HG03066 (cell line): ENCODE data around the gene PFDN5.

ENCODE experiments used
- ATAC-seq: cut with Tn5 transposase; IDR thresholded peaks from one replicate; pipeline ENCODE4 v1.9.1; 2021; ENCODE audit warnings: low read depth; ENCODE audit not compliant: unreplicated experiment

Gene PFDN5

GRCh38 chr12:53295070-53295890 lies at the start of gene PFDN5:
TSS of gene PFDN5 (plus strand) at chr12:53295542. CDS start at chr12:53295568, 26 bp downstream.
- peak; percentile 75 for ATAC-seq

GRCh38 chr12:53251477-53252348 lies 43.6 kb upstream of the PFDN5 start:
- ATAC-seq, result peak; percentile 77

- ATAC-seq, result no peak
Observed at GRCh38 chr12:53252349-53252916, 42.9 kb upstream of the PFDN5 start.

GRCh38 chr12:53253298-53253697 lies 42.0 kb upstream of the PFDN5 start:
- no peak for ATAC-seq

- no peak for ATAC-seq
Observed at GRCh38 chr12:53254816-53255545, 40.4 kb upstream of the PFDN5 start.

- ATAC-seq, result no peak
Observed at GRCh38 chr12:53255996-53256395, 39.3 kb upstream of the PFDN5 start.

GRCh38 chr12:53258541-53259539 lies 36.5 kb upstream of the PFDN5 start:
- no peak for ATAC-seq

- no peak for ATAC-seq
Observed at GRCh38 chr12:53259891-53260290, 35.5 kb upstream of the PFDN5 start.

GRCh38 chr12:53265783-53266182 lies 29.6 kb upstream of the PFDN5 start:
- ATAC-seq, result no peak

GRCh38 chr12:53267306-53267998 lies 27.9 kb upstream of the PFDN5 start:
- ATAC-seq, result peak; percentile 26

GRCh38 chr12:53267999-53268629 lies 27.2 kb upstream of the PFDN5 start, which contains the start of gene ESPL1:
TSS of gene ESPL1 (plus strand) at chr12:53268299. CDS start at chr12:53268767, 468 bp downstream.
- ATAC-seq, result peak; percentile 75

- peak; percentile 3 for ATAC-seq
Observed at GRCh38 chr12:53268630-53269562, 26.4 kb upstream of the PFDN5 start.

GRCh38 chr12:53274445-53274844 lies 20.9 kb upstream of the PFDN5 start:
- ATAC-seq, result no peak

- no peak for ATAC-seq
Observed at GRCh38 chr12:53276511-53276910, 18.8 kb upstream of the PFDN5 start.

GRCh38 chr12:53277981-53278380 lies 17.4 kb upstream of the PFDN5 start:
- no peak for ATAC-seq

- ATAC-seq, result no peak
Observed at GRCh38 chr12:53279283-53279869, 16.0 kb upstream of the PFDN5 start.
